Measurements from ENCODE around the gene PDLIM3.
"Not testable (repeated sequence)": the region's sequence is repeated elsewhere in the genome, so short reads cannot be mapped to it uniquely, and the experiment has no call there.

The PDLIM3 gene

DNA sequence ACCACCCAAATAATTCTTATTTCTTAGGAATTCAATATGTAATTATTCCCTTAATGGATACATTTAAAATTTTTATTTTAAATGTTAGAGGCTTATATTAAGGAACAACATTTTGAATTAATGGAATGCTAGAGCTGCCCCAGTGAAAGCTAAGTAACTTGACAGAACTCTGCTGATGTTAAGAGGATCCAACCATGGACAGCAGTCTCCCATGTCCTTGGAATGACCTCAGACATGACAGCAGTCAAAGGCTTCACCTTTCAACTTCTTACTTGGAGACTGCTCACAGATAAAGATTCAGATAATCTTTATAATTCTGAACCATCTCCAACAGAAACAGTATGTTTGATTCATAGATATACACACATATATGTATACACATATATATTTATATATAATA is 17.2 kb downstream of the PDLIM3 start:
- DNase-seq, result no peak

DNA sequence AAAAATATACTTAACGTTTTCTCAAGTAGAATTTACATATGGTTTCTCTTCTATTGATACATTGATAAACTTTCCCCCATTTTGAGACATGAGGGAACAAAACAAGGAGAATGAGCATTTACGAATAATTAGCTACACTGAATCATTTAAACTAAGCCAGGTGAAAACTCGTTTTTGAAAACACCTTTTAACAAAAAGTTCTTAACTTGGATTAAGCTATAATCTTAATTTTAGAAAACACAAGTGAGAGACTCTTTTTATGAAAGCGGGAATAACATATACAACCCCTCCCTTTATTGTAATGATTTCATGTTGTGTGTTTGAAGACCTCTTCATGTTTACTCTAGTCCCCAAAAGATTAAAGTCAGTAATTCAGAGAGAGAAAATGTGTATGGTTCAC is 20.1 kb downstream of the PDLIM3 start:
- no peak for DNase-seq

DNA sequence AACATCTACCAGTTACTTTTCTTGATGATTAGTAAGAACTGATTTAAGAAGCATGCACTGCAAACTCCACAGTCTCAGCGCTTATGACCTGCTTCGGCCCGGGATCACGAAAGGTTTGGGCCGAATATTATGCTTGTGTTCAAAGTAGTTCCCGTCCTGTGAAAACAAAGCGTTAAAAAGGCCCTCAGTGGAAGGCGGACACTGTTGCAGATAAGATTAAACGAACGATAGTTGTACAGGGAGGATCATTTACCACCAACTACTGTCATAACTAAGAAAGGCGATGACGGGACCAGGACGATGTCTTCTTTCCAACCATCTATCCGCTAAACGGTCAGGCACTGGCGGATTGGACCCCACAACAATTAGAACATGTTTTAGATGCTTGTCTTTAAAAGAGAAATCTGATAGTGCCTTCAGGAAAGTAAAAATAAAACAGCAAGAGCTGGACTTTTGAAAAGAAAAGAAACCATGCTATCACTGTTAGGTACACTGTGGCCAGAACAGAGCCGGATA is 21.1 kb downstream of the PDLIM3 start:
- DNase-seq, result no peak

DNA sequence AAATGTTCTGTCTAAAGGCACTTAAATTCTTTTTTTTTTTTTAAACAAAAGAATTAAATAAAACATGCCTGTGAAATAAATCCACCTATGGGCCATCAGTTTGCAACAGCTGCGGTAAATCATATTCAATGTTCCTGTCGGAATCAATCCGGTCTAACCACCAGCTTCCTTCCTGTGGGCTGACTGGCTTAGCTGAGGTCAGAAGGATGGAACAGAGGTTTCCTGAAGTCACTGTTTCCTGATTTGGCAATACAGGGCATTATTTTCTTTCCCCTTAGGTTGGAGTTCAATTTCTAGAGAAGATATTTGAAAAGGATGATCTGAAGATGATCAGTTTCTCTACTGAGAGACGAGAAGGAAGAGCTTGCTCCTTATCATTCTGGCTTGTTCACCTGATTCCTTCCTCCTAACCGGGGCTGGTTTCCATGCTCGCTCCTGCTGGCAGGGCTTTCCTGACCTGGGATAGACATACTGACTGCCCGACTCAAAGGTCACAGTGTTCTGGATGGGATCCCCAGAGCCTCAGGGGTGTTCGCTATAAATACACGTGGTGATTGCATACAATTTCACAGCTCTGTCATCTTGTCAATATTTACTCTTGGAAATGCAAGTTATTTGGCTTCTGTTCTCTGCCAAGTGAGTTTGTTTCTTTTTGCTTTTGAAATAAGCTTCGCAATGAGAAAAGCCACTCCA is 21.7 kb downstream of the PDLIM3 start:
- DNase-seq, result no peak

DNA sequence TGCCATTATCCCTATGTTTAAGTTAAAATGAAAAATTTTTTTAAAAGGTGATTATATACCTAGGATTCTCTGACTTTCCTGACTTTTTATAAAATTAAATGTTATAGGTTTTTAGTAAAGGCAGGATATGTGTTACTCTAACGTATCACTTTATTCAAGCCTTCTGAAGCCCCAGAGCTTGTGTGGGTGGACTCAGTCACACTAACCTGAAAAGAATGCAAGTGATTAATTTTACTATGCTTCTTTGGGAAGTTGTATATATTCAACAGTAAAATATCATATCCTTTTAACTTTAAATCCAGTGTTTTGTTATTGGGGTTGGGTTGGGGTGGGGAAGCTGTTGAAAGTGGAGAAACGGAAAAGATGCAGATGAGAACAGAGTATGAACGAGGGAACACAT is 22.8 kb downstream of the PDLIM3 start:
- DNase-seq, result no peak

DNA sequence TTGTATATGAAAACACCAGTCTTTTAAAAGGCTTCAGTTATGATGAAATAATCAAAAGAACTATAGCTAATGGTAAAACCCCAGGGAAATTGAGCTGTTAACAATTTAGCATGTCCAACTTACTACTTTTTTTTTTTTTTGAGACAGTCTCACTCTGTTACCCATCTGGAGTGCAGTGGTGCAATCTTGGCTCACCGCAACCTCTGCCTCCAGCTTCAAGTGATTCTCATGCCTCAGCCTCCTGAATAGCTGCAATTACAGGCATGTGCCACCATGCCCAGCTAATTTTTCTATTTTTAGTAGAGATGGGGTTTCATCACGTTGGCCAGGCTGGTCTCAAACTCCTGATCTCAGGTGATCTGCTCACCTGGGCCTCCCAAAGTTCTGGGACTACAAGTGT is 24.1 kb downstream of the PDLIM3 start:
- not testable (repeated sequence) for DNase-seq

DNA sequence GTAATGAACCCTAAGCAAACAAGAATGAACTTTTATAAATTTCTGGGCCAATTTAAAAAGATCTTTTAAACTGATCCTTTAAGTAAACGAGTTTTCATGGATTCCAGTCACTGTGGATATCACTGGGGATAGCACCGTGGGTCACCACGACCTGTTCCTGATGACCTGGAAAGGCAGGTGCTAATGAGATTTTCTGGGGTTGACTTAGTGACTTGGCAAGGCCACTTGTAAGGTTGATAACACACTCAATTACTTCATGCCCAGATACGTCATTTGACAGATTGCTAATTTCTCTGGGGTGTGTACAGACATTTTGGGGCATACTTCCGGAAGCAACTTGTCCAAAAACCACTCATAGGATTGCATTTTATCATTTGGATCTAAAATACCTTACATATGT is 24.5 kb downstream of the PDLIM3 start:
- DNase-seq, result no peak

DNA sequence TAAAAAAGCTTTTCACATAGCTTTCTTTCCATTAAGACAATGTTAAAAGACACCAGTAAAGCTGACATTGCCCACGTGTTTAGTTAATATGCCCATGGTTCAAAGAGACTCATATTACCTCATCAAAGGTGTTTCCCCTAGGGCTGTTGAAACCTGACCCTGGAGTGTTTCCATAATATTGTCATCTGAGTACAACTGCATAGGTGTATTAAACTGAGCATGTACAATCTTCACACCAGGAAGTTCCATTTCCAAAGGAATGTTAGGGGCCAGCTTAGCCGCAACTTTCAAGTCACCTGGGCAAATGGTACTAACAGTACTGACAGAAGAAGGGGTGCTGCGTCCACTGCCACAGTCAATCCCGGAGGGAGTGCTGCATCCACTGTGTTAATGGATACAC is 27.1 kb downstream of the PDLIM3 start:
- no peak for DNase-seq

DNA sequence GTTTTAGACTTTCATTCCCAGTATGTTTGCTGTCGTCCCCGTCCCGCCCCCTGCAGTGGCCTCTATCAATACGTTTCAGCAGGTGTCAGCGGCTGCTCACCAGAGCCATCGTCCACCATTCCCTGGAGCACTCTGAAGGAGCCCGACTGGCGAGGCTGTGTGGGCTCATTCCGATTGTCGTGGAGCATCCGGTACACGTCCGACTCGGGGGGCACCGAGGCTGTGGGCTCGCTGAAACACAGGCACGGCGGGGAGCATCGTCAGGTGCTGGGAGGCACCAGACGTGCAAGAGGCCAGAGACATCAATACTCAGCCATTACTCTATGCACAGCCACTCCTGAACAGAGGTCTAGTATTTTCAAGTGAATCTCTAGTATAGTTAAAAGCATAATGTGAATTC is 28.9 kb downstream of the PDLIM3 start:
- no peak for DNase-seq

DNA sequence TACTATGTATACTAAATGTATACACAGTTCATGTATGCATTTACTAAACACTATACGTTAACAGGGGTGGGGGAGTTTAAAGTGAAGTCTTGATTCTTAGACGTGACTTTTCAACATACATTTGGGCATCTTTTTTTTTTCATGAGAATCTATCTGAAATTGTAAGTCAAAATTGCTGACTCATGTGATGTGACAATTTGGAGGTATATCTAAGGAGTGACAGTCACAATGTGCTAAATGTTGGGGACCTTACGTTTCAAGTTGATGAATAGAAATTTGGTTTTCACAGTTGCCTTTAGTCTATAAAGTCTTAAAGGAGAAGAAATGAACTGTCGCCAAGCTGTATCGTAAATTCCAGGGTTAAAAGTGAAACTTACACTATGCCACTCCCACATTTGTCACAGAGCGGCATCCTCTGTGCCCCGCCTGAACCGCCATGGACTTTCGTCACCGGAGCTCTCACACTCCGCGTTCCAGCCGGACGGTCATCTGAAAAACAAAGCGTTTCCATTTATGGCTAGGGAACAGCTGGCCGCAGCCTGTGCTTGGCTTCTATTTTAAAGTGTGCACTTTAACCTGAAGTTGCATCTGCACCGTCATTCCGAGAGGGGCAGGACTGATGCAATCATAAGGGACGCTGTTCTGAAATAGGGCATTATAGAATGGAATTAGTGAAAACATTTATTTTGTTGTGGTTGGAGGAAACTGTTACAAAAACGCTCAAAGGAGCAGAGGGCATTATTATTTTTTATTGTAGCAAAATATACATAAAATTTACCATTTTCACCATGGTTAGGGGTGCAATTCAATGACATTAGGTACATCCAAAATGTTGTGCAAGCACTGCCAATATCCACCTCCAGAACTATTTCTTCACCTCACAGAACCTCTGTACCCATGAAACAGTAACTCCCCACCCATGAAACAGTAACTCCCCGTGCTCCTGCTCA is 30.9 kb downstream of the PDLIM3 start:
- no peak for DNase-seq

DNA sequence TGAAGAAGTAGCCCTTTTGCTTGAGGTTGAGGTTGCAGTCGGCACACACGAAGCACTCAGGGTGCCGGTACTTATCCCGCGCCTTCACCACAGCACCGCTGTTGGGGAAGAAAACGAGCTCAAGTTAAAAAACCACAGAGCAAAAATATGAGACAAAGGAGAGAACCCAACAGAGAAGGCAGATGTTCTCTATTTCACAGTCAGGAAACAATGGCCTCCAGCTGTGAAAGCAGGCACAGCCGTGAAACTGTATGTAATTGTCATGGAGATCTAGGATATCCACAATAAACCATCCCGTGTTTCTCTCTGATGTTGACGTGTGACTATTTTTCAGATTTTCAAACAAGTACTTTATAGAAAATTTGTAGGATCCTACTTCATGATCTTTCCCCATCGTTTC is 32.9 kb downstream of the PDLIM3 start:
- DNase-seq, result no peak

DNA sequence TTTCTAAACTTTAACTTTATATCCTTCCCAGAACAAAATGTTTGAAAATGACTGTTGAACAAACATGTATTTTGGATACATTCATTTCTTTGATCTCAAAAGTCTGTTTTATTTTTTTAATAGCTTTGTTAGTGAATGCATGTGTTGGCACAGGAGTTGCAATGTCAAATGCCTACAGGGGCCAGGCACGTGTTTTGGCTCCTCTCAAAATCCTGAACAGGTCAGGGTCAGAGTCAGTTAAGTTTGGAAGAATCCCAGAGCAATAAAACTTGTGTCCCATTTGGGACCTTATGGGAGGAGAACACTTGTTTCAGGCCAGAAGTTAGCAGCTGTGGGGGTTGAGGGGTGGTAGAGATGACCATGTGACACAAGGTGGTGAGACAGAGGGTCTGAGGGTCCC is 34.7 kb downstream of the PDLIM3 start:
- no peak for DNase-seq

DNA sequence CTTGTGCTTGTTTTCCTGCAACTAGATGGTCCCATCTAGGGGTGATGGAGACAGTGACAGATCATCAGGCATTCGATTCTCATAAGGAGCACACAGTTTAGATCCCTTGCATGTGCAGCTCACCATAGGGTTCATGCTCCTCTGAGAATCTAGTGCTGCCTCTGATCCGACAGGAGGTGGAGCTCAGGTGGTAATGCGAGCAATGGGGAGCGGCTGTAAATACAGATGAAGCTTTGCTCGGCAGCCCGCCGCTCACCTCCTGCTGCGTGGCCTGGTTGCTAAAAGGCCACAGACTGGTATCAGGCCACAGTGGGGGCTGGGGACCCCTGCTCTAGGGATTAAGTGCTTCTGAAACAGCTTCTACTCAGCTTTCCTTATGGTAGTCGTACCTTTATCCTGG is 35.3 kb downstream of the PDLIM3 start:
- no peak for DNase-seq

DNA sequence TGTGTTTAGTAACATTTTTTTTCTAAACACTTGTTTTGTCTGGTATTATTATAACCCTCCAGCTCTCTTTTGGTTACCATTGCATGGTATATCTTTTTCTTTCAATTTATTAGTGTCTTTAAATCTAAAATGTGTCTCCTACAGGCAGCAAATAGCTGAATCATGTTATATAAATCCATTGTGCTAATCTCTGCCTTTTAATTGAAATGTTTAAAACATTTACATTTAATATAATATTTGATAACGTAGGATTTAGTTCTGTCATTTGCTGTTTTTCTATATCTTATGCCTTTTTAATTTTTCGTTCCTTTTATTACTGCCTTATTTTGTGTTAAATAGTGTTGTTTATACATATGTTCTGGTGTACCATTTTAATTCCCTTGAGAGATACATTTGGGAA is 46.7 kb downstream of the PDLIM3 start:
- no peak for DNase-seq

DNA sequence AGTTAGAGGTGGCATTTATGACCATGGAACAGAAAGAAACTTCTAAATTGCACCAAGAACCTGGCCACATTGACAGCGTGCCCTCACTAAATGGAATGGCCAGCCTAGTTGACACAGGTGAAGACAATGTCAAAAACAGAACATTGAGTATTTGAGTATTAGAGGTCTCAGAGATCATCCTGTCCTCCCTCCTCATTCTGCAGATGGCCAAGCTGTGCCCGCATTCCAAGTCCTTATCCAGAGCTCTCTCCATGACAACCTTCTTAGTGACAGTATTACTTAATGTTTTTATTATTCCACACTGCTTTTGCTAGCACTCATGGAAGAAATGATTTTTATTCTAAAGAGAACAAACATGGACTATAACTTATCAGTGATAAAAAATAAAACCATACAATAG is 53.9 kb downstream of the PDLIM3 start:
- DNase-seq, result no peak

DNA sequence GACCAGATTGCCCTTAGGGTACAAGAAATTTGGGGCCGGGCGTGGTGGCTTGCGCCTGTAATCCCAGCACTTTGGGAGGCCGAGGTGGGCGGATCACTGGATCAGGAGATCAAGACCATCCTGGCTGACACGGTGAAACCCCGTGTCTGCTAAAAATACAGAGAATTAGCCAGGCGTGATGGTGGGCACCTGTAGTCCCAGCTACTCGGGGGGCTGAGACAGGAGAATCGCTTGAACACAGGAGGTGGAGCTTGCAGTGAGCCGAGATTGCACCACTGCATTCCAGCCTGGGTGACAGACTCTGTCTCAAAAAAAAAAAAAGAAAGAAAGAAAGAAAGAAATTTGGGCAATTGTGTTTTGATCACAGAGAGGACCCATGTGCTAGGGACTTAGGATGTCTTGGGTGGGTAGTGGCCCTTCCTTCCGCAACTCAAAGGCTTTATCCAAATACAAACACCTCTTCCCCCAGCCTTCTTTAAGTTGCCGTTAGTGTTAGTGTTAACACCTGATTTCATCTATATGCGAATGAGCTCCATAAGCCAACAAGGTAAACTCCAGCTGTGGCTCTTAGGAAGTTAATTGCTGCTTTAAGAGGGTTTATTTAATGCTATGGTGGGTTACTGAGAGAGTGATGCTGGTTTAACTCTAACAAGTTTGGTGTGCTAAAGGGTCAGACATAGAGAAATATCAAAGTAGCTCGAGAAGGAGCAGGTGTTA is 55.1 kb downstream of the PDLIM3 start:
- DNase-seq, result no peak

DNA sequence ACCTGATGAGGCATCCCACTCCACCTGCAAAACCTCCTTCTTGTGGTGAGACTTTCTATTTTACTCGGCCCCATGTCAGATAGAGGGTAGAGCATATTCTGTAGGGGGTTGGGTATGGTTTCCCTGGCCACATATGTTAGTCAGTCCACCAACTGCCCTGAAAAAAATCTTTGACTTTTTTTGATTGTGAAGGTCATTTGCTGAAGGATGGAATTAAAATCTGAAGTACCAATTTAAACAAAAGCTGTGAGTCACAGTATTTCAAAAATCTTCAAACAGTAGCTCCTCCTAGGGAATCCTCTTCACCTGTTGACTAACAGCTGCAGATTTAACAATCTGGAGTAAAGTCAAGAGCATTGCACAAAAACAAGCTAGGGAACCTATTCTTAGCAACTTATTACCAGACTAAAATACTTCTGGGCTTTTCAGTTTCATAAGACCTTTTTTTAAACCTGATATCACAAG is 55.8 kb downstream of the PDLIM3 start:
- no peak for DNase-seq

DNA sequence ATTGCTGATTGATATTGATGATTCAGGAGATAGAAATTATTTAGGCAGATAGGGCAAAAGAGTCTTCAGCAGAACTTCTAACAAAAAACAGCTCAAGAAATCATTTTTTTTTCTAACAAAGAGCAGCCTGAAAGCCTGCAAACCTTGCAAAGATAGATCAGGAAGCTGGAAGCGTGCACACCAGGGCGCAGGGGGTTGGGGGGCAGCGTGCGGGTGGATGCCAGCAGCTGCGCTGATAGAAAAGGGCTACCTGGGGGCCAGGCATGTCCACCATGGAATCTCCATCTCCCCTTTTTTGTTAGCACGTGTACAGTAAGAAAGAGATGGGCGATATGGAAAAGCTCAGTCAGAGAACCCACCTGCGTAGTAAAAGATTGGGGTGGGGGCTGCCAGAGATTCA is 62.1 kb downstream of the PDLIM3 start:
- no peak for DNase-seq

DNA sequence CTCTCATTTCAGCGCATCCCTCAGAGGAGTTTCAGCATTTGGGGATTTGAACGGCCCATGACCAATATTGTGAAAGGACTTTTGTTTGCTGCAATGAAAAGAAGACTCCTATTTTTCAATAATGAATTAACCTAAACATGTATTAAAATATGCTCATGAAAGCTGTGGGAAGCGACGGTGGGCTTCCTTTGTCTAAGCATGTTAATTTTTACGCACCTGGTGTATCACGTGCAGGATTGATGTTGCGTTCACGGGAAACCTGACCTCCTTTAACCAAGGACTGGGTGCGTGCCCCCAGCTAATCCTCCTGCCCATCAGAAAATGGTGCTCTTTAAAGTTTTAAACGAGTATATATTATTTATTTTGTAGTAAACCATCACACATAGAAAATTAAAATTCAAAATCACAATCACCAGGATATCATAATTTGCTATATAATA is 63.2 kb downstream of the PDLIM3 start:
- DNase-seq, result no peak

DNA sequence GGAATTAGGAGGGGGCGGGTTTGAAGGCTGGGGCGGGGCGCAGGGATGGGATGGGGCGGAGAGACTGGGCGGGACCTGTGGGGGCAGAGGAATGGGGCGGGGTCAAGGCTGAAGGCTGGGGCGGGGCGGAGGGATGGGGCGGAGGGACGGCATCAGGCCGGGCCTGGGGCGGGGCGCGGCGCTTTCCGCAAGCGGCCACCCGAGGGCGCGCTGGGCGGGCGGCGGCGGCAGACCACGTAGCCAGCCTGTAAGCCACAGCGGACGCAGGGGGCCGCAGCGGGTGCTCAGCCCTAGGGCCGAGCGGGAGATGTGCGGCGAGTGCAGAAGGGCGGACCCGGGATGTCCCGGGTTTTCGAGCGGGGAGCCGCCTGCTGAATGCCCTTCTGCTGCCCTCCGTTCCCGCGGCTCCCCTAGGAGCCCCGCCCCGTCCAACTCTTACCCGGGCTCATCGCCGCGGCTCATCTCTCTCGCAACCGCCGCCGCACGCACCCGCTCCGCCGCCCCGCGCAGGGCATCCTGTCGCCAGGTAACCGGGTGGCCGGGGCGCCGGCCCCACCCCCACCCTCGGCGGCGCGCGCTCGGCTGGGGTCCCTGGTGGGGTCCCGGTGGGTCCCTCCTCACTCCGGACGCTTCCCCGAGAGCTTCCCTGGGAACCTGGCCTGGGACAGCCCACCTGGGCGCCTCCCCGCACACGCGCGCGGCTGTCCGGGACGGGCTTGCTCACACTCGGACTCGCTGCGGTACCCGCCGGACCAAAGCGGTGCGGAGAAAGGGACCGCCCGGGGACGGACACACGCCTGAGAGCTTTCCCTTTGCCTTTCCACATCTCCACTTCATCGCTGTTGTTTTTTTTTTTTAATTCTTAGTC is 63.8 kb downstream of the PDLIM3 start, which contains the start of gene CCDC110:
Gene CCDC110 (minus strand): TSS at position 499 of the 868 bp plus-strand sequence. CDS start 50 bp downstream, at position 449.
- DNase-seq, result peak; percentile 79

DNA sequence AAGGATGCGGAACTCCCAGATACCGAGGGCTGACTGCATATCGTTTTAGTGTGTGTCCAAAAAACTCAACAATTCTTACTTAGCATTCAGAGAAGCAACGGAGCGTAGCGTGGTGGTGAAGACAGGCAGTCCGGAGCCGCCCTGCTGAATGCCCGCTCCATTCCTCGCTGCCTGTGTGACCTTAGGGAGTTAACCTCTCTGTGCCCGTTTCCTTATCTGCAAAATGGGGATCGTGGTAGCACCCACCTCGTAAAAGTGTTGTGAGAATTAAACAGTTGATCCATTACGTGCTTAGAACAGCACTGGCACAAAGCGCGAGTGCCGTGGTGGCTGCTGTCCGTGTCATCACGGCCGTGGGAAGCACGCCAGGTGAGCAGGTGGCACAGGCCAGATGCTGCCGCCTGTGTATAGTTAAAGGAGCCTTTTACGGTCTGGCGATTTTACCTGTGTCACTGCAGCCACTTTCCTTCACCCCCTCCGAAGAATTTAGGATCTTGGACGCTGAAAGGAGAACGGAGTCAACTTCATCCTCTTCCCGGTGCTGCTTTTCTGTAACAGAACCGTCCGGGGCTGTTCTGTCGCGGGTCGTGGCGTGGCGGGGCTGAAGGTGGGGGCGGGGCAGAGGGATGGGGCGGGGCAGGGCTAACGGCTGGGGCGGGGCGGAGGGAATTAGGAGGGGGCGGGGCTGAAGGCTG is 64.7 kb downstream of the PDLIM3 start:
- peak; percentile 41 for DNase-seq

Measured in activated effector memory CD4-positive, alpha-beta T cell treated with Interleukin-2 at 50 U/mL for 16 hours (primary cell).